HepG2 (cell line): ENCODE data around the gene EVA1C.

Experiments
- BHLHE40 ChIP-seq: IDR thresholded peaks from 2 replicates; pipeline ENCODE4 v1.6.1; 2011; ENCODE audit warnings: low read length, improper control_type of control experiment
- CEBPB ChIP-seq: IDR thresholded peaks from 2 replicates; pipeline ENCODE4 v1.6.1; 2011; ENCODE audit warnings: low read depth, low read length, improper control_type of control experiment, borderline replicate concordance
- MXI1 ChIP-seq: IDR thresholded peaks from 3 replicates; pipeline ENCODE4 v1.6.1; 2012; ENCODE audit warnings: low read depth, low read length, inconsistent platforms, borderline replicate concordance
- PAX8 ChIP-seq: sonication (generic); formaldehyde crosslinking; IDR thresholded peaks from 2 replicates; pipeline ENCODE4 v1.8.0; 2022; ENCODE audit warnings: mild to moderate bottlenecking, missing genetic modification reagents, borderline replicate concordance
- RAD21 ChIP-seq: fragments of 450-650 bp; formaldehyde crosslinking; IDR thresholded peaks from 2 replicates; pipeline ENCODE4 v1.5.0; 2020; ENCODE audit warnings: mild to moderate bottlenecking
- TBL1XR1 ChIP-seq: fragments of 150-350 bp; IDR thresholded peaks from 2 replicates; pipeline ENCODE4 v1.6.1; 2014; ENCODE audit warnings: borderline replicate concordance, low read length; ENCODE audit not compliant: partially characterized antibody
- ZFP37 ChIP-seq: sonication (generic); formaldehyde crosslinking; IDR thresholded peaks from 2 replicates; pipeline ENCODE4 v1.4.0; 2020; ENCODE audit warnings: missing genetic modification reagents, borderline replicate concordance
- ZNF230 ChIP-seq: sonication (generic); formaldehyde crosslinking; IDR thresholded peaks from 2 replicates; pipeline ENCODE4 v1.4.0; 2020; ENCODE audit warnings: mild to moderate bottlenecking, missing genetic modification reagents
- TF ChIP-seq, protein P1 (sequence below), 2 experiments: fragments of 450-650 bp in 1 of 2; sonication (generic) in 1 of 2; formaldehyde crosslinking in 1 of 2; IDR thresholded peaks; 2 replicates each; pipeline versions ENCODE4 v1.6.1 to v1.8.0; 2016 to 2022; ENCODE audit warnings: antibody characterized with exemption in 1 of 2, mild to moderate bottlenecking in 1 of 2, missing genetic modification reagents in 1 of 2
- TF ChIP-seq, protein P2 (sequence below), 2 experiments: sonication (generic) in 1 of 2; formaldehyde crosslinking in 1 of 2; IDR thresholded peaks; 2 replicates each; pipeline versions ENCODE4 v1.4.0 to v1.6.1; 2018 to 2020; ENCODE audit warnings: missing genetic modification reagents in 2 of 2, borderline replicate concordance in 1 of 2, low read depth in 1 of 2, mild to moderate bottlenecking in 1 of 2, missing biosample characterization in 1 of 2
- TF ChIP-seq, protein P3 (sequence below): IDR thresholded peaks from 2 replicates; pipeline ENCODE4 v1.6.1; 2012; ENCODE audit warnings: low read length, improper control_type of control experiment
- TF ChIP-seq, protein P4 (sequence below): sonication (generic); formaldehyde crosslinking; IDR thresholded peaks from 2 replicates; pipeline ENCODE4 v1.8.0; 2022; ENCODE audit warnings: mild to moderate bottlenecking, missing genetic modification reagents, moderate library complexity

DNA sequence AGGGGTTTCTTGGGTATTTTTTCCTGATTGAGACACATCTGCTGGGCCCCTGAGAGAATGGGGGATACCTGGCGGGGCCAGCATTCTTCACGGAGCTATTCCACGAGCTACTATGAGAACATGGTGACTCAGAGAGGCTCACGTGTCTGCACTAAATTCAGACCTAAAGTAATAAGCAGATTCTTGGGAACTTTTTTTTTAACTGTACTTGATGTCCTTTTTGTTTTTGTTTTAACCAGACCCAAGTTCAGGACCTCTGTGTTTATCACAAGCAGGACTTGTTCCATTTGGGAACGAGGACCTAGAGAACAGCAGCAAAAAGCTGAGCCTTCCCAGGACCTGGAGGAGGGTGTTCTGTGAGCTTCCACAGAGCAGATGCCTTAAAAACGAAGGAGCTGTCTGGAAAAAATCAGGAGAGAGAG lies 44.0 kb downstream of the EVA1C start:
- TF ChIP-seq ZFP37: no peak
- TF ChIP-seq, protein P1, sequence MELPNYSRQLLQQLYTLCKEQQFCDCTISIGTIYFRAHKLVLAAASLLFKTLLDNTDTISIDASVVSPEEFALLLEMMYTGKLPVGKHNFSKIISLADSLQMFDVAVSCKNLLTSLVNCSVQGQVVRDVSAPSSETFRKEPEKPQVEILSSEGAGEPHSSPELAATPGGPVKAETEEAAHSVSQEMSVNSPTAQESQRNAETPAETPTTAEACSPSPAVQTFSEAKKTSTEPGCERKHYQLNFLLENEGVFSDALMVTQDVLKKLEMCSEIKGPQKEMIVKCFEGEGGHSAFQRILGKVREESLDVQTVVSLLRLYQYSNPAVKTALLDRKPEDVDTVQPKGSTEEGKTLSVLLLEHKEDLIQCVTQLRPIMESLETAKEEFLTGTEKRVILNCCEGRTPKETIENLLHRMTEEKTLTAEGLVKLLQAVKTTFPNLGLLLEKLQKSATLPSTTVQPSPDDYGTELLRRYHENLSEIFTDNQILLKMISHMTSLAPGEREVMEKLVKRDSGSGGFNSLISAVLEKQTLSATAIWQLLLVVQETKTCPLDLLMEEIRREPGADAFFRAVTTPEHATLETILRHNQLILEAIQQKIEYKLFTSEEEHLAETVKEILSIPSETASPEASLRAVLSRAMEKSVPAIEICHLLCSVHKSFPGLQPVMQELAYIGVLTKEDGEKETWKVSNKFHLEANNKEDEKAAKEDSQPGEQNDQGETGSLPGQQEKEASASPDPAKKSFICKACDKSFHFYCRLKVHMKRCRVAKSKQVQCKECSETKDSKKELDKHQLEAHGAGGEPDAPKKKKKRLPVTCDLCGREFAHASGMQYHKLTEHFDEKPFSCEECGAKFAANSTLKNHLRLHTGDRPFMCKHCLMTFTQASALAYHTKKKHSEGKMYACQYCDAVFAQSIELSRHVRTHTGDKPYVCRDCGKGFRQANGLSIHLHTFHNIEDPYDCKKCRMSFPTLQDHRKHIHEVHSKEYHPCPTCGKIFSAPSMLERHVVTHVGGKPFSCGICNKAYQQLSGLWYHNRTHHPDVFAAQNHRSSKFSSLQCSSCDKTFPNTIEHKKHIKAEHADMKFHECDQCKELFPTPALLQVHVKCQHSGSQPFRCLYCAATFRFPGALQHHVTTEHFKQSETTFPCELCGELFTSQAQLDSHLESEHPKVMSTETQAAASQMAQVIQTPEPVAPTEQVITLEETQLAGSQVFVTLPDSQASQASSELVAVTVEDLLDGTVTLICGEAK (IDR thresholded peaks at IDR 0.05): no peak
- TF ChIP-seq, protein P1 (CRISPR knock-in tag; IDR thresholded peaks at IDR 0.05): no peak
- TF ChIP-seq TBL1XR1: no peak
- TF ChIP-seq, protein P2, sequence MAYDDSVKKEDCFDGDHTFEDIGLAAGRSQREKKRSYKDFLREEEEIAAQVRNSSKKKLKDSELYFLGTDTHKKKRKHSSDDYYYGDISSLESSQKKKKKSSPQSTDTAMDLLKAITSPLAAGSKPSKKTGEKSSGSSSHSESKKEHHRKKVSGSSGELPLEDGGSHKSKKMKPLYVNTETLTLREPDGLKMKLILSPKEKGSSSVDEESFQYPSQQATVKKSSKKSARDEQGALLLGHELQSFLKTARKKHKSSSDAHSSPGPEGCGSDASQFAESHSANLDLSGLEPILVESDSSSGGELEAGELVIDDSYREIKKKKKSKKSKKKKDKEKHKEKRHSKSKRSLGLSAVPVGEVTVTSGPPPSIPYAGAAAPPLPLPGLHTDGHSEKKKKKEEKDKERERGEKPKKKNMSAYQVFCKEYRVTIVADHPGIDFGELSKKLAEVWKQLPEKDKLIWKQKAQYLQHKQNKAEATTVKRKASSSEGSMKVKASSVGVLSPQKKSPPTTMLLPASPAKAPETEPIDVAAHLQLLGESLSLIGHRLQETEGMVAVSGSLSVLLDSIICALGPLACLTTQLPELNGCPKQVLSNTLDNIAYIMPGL (CRISPR knock-in tag; IDR thresholded peaks at IDR 0.05; ENCODE audit: borderline replicate concordance in 1 of 2, low read depth in 1 of 2): no peak
- TF ChIP-seq, protein P3, sequence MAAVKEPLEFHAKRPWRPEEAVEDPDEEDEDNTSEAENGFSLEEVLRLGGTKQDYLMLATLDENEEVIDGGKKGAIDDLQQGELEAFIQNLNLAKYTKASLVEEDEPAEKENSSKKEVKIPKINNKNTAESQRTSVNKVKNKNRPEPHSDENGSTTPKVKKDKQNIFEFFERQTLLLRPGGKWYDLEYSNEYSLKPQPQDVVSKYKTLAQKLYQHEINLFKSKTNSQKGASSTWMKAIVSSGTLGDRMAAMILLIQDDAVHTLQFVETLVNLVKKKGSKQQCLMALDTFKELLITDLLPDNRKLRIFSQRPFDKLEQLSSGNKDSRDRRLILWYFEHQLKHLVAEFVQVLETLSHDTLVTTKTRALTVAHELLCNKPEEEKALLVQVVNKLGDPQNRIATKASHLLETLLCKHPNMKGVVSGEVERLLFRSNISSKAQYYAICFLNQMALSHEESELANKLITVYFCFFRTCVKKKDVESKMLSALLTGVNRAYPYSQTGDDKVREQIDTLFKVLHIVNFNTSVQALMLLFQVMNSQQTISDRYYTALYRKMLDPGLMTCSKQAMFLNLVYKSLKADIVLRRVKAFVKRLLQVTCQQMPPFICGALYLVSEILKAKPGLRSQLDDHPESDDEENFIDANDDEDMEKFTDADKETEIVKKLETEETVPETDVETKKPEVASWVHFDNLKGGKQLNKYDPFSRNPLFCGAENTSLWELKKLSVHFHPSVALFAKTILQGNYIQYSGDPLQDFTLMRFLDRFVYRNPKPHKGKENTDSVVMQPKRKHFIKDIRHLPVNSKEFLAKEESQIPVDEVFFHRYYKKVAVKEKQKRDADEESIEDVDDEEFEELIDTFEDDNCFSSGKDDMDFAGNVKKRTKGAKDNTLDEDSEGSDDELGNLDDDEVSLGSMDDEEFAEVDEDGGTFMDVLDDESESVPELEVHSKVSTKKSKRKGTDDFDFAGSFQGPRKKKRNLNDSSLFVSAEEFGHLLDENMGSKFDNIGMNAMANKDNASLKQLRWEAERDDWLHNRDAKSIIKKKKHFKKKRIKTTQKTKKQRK: no peak
- TF ChIP-seq RAD21: no peak
- TF ChIP-seq, protein P4, sequence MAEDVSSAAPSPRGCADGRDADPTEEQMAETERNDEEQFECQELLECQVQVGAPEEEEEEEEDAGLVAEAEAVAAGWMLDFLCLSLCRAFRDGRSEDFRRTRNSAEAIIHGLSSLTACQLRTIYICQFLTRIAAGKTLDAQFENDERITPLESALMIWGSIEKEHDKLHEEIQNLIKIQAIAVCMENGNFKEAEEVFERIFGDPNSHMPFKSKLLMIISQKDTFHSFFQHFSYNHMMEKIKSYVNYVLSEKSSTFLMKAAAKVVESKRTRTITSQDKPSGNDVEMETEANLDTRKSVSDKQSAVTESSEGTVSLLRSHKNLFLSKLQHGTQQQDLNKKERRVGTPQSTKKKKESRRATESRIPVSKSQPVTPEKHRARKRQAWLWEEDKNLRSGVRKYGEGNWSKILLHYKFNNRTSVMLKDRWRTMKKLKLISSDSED (CRISPR knock-in tag): no peak
- no peak for TF ChIP-seq CEBPB
- TF ChIP-seq ZNF230: no peak
- no peak for TF ChIP-seq MXI1
- TF ChIP-seq BHLHE40: no peak
- no peak for TF ChIP-seq PAX8 (CRISPR knock-in tag)
